GM19023 (cell line): ENCODE results near the gene CDK2.
A peak's percentile ranks its signal among the peaks of the same experiment; 100 is the strongest.
"Not testable (repeated sequence)": the region's sequence is repeated elsewhere in the genome, so short reads cannot be mapped to it uniquely, and the experiment has no call there.

Experiments used
- ATAC-seq: cut with Tn5 transposase; IDR thresholded peaks from one replicate; pipeline ENCODE4 v1.9.1; 2021; ENCODE audit warnings: mild to moderate bottlenecking, moderate library complexity; ENCODE audit not compliant: unreplicated experiment

Gene CDK2

DNA sequence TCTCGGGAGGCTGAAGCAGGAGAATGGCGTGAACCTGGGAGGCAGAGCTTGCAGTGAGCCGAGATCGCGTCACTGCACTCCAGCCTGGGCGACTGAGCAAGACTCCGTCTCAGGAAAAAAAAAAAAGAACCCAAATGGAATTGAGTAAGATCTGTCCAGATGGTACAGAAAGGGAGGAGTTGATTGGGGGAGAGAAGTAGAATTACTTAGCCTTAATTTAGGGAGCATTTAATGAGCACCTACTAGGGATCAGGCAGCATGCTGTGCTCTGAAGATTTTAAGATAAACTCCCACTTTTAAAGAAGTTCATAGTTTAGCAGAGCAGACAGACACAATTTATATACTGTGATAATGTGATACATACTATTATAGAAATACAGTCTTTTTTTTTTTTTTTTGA is 11.8 kb downstream of the CDK2 start:
- ATAC-seq, result no peak

DNA sequence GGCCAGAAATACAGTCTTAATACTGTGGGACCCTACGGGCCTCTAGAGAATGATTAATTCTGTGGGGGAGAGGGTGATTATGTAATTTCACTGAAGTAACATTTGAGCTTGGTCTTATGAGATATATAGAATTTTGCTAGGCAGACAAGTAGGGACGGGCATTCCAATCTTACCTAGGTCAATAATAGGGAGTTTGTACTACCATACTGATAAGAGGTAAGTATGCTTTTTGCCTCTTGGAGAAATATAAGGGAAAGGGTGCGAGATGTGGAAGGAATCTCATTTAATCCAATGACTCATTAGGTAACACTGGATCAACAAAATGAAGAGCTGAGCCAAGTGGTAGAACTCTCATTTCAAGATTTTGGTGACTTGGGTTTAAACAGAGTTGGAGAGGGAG is 12.4 kb downstream of the CDK2 start:
- ATAC-seq, result no peak

DNA sequence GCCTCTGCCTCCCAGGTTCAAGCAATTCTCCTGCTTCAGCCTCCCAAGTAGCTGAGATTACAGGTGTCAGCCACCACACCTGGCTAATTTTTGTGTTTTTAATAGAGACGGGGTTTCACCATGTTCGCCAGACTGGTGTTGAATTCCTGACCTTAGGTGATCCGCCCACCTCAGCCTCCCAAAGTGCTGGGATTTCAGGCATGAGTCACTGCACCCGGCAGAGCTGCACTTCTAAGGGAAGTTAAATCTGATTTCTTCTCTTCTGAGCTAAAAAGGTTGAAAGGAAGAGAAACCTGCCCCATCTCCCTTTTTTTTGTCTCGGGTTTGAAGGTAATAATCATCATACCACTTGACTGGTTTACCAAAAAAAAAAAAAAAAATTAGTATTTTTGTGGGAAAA is 15.3 kb downstream of the CDK2 start:
- ATAC-seq, result not testable (repeated sequence)

DNA sequence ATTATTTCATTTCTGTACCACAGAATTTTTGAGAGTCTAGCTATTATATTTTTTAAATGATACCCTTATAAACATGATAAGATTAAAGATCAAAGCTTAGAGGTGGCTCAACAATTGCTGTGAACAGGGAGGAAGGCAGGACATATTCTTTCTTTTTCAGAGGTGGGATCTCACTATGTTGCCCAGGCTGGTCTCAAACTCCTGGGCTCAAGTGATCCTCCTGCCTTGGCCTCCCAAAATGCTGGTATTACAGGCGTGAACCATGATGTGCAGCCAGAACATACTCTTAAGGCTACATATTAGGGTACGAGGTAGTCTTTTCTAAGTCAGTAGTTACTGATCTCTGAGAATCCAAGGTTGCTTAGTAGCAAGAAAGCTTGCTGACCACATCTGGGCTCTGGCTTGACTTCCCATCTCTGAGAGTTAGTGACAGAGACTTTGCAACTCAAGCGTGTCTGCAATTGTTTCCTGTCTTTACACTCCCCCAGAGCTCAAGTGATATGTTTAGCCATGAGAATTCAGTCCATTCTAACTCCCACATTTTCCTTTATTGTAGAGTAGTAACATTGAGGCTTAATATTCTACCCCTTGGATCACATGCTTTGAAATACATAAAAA is 15.8 kb downstream of the CDK2 start:
- ATAC-seq, result no peak

DNA sequence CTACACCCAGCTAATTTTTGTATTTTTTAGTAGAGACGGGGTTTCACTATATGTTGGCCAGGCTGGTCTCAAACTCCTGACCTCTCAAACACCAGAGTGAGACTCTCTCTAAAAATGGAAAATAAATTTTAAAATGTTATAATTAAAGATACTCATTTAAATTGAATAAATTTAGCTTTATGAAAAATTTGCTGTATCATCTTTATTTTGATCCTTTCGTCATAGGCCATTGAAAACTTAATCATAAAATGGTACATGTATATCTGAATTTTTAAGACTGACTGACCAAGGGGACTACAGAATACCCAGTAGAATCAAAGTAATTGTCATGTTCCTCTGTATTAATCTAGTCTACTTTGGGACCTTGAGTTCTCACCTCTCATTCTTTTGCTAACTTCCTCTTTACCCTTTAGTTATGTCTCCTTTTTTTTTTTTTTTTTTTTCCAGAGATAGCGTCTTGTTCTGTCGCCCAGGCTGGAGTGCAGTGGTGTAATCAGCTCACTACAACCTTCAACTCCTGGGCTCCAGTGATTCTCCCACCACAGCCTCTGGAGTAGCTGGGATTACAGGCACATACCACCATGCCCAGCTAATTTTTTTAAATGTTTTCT is 16.7 kb downstream of the CDK2 start:
- ATAC-seq, result no peak

DNA sequence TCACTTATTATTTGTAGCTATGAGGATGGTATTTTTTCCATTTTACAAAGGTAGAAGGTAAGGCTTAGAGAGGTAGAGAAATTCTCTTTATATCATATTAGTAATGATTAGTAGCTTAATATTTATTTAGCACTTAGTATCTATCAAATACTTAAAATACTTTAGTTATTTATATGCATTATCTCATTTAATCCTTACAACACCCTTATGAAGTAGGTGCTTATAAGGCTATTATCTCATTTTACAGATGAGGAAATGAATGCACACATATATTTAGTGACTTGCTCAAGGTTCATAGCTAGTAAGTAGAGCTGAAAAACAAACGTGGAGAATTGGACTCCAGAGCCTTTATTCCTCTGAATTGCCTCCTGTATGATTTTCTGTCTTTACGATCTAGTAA is 18.2 kb downstream of the CDK2 start:
- ATAC-seq, result no peak

DNA sequence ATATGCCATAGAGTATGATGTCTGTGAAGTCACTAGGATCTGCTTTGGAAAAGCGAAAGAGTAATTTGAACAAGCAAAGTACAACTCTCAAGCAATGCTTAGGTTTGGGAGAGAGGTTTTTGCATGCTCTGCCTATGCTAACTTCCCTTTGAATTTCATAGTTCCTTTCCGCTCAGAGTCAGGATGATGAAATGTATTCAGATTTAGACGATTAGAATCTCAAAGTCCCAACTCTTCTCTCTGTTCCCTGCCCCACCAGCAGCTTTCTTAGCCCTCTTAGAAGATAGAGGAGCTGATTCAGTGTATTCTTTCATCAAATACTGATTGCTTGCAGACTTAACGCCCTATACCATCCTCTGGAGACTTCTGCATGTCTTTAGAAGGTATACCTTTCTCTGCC is 18.7 kb downstream of the CDK2 start:
- no peak for ATAC-seq

DNA sequence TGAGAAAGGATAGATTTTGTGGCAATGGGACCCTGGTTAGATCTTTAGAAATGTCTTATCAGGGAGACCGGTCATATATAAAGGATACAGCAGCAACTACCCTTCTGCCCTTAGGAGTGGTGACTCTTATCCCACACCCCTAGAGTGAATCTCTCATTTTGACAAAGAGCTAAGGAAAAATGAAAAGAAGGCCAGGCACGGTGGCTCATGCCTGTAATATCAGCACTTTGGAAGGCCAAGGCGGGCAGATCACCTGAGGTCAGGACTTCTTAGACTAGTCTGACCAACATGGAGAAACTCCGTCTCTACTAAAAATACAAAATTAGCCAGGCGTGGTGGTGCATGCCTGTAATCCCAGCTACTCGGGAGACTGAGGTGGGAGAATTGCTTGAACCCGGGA is 19.3 kb downstream of the CDK2 start:
- not testable (repeated sequence) for ATAC-seq

DNA sequence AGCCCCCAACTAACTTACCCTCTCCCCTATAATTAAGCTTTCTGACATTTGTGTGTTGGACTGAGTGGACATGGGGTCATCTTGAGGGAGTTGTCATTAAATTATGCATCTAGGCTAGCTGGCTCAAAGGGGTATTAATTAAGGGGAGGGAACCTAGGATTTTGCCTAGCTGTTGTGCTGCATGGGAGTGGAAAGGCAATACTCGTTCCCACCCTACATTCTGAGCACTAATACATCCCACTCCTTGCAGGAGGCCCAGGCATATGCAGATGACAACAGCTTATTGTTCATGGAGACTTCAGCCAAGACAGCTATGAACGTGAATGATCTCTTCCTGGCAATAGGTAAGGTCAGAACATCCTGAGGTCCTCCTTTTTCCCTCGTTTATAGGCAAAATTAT is 24.5 kb downstream of the CDK2 start:
- no peak for ATAC-seq

DNA sequence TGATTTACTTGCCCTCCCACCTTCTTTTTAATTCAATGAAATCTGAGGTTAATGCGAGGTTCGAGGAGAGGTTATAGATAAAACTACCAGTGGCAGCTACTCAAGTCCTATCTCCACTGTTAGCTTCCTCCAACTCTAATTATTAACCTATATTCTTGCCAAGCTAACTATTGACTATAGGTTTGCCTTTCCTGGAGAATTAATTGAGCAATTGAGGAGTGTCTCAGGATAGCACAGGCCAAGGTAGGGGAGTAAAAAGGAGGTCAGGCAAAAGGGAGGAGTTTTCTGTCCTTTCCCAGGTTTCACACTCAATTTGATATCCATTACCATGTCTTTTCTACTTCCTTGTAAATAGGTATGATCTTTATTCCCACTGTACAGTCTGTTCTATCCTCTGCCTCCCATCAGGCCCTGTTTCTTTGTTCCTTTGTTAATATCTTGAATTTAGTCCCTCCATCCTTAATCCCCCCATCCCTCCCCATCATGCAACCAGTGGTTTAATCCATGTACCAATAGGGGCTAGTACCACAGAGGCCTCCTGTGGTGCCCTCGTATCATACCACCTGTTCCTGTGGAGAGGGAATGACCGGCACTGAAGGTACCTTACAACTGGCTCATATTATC is 26.7 kb downstream of the CDK2 start:
- no peak for ATAC-seq

DNA sequence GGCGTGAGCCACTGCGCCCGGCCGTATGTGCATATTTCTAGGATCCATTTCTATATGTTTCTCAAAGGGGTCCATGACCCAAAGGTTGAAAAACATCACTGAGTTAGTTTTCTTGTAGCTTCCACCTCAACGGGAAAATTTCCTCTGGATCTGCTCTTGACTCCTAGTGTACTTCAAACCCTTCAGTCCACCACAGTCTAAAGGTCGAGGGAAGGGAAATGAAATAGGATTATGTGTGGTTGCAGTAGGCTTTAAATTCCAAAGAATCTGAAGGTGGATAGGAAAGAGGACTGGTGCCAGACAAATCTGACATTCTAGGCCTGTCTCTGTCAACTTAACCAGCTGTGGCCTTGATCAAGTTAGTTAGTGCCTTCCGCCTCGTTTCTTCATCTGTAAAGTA is 28.7 kb downstream of the CDK2 start:
- no peak for ATAC-seq

DNA sequence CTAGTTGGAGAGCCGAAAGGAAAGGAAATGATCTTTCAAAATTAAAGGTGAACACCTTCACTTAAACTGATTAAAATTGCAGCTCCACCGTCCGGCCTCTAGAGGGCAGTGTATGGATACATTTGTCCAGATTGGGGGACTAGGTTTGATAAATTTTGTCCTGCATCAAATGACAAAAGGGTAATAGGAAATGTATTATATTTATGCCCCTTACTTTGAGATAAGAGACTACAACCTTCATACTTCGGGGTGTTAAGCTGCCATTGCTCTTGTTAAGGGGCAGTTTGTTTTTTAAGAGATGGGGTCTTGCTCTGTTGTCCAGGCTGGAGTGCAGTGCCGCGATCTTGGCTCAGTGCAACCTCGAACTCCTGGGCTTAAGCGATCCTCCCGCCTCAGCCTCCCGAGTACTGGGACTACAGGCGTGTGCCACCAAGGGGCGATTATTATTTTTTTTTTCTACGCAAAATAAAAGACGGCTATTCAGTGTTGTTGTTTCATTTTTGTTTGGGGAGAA is 29.6 kb downstream of the CDK2 start:
- no peak for ATAC-seq

DNA sequence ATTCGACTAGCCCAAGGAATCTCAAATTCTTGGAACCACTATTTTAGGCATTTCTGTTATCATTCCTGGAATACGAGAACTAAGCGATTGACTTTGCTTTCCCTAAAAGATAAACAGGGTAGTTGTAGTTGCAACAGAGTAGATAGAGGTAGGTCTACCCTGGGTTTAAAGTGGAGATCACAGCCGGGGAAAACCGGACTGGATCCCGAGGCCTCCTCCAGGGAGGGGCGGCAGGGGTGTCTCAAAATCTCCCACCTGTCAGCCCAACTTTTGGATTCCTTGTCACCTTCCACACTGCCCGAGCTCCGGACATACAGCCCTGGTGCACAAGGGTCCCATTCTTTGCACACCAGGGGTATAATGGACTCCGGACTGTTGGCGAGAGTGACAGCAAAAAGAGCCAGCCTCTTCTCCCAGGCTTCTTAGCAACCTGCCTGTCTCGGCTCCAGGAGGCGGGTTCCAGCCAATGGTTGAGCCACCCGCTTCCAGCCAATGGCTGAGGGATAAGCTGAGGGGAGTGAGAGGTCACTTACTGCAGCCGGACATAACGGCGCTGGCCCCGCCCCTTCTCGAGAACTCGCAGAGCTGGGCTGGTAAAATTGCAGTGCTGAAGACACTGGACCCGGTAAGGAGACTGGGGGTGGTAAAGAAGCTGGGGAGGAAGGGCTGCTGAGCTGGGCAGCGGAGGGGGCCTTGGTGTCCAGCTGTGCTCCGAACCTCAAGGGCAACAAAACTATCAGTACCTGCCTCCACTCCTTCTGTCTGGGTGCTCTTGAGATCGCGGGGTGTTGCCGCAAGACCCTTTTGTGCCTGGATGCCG is 30.3 kb downstream of the CDK2 start, which contains the start of gene SUOX:
SUOX (plus strand) TSS at position 562 of the 820 bp plus-strand sequence. CDS start 4,946 bp downstream, outside the sequence.
- ATAC-seq, result peak; percentile 100

DNA sequence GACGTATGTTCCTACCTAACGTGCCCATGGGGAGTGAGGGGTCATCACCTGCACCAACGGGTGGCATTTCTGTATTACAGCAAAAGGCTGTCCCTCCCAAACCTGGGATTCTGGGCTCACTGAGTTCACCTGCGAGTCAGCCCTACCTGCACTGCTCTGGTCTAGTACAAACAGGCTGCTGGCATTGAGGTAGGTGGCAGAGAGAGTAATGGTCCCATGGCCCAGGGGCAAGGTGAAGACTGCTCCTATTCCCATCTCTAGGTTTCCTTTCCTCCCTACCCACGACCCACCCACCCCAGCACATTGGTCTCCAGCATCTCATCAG is 30.9 kb downstream of the CDK2 start:
- ATAC-seq, result no peak

DNA sequence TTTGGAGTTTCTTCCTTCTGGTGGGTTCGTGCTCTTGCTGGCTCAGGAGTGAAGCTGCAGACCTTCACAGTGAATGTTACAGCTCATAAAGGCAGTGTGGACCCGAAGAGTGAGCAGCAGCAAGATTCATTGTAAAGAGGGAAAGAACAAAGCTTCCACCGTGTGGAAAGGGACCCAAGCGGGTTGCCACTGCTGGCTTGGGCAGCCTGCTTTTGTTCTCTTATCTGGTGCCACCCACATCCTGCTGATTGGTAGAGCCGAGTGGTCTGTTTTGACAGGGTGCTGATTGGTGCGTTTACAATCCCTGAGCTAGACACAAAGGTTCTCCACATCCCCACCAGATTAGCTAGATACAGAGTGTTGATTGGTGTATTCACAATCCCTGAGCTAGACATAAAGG is 32.9 kb downstream of the CDK2 start:
- not testable (repeated sequence) for ATAC-seq

DNA sequence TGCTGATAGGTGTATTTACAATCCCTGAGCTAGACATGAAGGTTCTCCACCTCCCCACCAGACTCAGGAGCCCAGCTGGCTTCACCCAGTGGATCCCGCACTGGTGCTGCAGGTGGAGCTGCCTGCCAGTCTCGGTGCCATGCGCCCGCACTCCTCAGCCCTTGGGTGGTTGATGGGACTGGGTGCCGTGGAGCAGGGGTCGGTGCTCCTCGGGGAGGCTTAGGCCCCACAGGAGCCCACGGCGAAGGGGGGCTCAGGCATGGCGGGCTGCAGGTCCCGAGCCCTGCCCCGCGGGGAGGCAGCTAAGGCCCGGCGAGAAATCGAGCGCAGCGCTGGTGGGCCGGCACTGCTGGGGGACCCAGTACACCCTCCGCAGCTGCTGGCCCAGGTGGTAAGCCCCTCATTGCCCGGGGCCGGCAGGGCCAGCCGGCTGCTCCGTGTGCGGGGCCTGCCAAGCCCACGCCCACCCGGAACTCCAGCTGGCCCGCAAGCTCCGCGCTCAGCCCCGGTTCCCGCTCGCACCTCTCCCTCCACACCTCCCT is 33.4 kb downstream of the CDK2 start:
- ATAC-seq, result not testable (repeated sequence)

DNA sequence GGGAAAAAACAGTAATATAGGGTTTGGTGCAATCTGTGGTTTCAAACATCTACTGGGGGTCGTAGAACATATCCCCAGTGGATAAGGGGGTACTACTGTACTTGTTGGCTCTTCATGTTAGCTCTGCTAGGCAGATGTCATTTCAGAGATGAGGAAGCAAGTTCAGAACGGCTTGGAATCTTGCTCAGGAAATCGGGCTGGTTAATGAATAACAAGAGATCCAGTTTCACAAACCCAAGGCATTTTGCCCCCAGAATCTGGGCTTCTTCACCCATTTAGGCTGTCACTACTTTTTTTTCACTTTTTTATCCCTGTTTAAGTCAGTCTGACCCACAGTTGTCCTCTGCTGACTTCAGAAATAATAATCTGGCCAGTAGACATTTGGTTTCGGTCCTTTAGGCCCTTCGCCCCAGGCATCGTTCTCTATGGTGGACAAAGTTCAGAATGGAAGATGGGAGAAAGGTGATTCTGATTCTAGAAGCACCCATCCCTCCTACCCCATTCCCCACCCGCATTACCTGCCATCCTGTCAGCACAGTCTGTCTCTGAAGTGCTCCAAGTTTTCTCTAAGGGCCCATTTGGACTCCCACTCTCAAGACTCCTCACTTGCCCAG is 35.0 kb downstream of the CDK2 start:
- ATAC-seq, result no peak

DNA sequence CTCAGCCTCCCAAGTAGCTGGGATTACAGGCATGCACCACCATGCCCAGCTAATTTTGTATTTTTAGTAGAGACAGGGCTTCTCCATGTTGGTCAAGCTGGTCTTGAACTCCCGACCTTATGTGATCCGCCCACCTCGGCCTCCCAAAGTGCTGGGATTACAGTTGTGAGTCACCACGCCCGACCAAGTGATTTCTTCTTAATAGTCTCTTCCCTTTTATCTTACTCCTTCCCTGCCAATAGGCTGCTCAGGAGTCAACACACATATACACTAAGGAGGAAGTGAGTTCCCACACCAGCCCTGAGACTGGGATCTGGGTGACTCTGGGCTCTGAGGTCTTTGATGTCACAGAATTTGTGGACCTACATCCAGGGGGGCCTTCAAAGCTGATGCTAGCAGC is 36.7 kb downstream of the CDK2 start:
- not testable (repeated sequence) for ATAC-seq

DNA sequence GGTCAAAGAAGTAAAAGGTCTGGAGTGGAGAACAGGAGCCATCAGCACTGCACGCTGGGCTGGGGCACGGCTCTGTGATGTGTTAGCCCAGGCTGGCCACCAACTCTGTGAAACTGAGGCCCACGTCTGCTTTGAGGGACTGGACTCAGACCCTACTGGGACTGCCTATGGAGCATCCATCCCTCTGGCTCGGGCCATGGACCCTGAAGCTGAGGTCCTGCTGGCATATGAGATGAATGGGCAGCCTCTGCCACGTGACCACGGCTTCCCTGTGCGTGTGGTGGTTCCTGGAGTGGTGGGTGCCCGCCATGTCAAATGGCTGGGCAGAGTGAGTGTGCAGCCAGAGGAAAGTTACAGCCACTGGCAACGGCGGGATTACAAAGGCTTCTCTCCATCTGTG is 37.6 kb downstream of the CDK2 start:
- no peak for ATAC-seq

DNA sequence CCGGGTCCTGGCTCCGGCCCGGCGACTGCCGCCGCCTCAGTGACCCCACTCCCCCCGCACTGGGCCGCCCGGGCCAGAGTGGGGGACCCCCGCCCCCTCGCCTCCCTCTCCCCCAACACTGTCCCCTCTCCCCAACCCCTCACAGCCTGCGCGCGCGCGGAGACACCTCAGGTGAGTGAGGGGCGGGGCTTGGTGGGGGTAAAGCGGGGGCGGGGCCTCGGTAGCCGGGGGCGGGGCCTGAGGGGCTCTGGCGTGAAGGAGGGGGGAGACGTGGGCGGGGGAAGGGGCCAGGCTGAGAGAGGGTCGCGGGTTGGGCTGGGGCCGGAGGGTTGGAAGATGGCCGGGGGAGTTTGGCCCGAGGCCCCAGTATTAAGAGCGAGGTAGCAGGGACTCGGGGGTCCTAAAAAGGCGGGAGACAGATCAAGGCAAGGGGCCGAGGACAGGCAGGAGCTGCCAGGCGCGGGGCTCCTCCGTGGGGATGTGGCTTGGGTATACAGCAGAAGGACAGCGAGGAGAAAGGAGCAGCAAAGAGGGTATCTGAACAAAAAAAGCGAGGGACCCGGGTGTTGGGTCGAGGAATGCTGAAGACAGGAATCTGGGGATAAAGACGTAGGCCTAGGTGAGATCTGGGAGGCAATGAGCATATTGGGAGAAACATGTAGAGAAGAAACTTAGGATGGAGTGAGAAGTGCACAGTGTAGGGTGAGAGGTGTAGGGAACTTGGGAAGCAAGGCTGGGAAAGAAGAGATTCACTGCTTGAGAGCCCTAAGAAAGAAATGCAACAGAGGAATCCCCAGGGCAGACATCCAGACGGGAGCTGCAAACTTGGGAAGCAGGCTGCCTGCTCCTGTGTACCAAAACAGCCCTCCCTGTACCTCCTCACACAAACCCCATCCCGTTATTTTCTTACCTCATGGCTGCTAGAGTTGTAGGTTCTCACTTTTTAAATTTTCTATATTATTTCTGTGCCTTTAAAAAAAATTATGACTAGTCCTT is 41.2 kb downstream of the CDK2 start:
- peak; percentile 67 for ATAC-seq
